IPS-20b (cell line): Measurements from ENCODE around the gene ITGB7.
"Not testable (repeated sequence)": the region's sequence is repeated elsewhere in the genome, so short reads cannot be mapped to it uniquely, and the experiment has no call there.

ENCODE experiments used
- H3K27ac ChIP-seq: one replicate; pipeline ENCODE4 v1.5.1; 2013; ENCODE audit warnings: low read length
- H3K27me3 ChIP-seq: 2 replicates; pipeline ENCODE4 v1.6.1; 2013; ENCODE audit warnings: mild to moderate bottlenecking, low read length, inconsistent platforms; ENCODE audit not compliant: insufficient read depth
- H3K36me3 ChIP-seq: 2 replicates; pipeline ENCODE4 v1.6.1; 2013; ENCODE audit warnings: low read depth, mild to moderate bottlenecking, inconsistent platforms, low read length, moderate library complexity; ENCODE audit not compliant: insufficient read depth
- H3K4me1 ChIP-seq: 2 replicates; pipeline ENCODE4 v1.6.1; 2013; ENCODE audit warnings: mild to moderate bottlenecking, control low read depth, inconsistent platforms, low read length, moderate library complexity; ENCODE audit not compliant: insufficient read depth
- H3K4me3 ChIP-seq: 2 replicates; pipeline ENCODE4 v1.5.1; 2013; ENCODE audit warnings: mild to moderate bottlenecking, low read length, inconsistent platforms
- H3K9ac ChIP-seq: 2 replicates; pipeline ENCODE4 v1.6.1; 2013; ENCODE audit warnings: low read depth, mild to moderate bottlenecking, inconsistent platforms, low read length, moderate library complexity
- H3K9me3 ChIP-seq: 2 replicates; pipeline ENCODE4 v1.6.1; 2013; ENCODE audit warnings: mild to moderate bottlenecking, low read depth, low read length, inconsistent platforms; ENCODE audit not compliant: insufficient read depth

ITGB7 gene

DNA sequence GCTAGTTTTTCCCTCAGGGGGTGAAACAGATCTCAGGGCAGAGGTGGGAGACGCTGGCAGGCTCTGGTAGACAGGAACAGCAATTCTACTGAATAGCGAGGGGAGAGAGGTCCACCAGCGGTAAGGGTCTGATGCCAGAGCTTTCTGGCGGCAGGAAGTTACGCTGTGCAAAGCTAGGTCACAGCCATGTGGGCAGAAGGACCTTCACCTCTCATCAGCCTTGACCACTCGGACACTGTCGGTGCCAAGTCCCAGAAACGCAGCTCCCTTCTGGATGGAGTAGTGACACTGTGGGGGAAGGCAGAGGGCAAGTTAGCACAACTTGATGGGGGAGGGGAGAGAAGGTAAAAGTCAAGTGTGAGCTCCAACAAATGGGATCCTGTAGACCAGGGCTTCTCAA, 36.8 kb downstream of the ITGB7 start:
- H3K9me3 ChIP-seq: no peaks in the 10 kb centered on the region
- H3K36me3 ChIP-seq: no peaks in the 10 kb centered on the region
- no peak overlapping the region for H3K27ac ChIP-seq
- no peaks in the 10 kb centered on the region; the same call in 1 of the 2 replicates for H3K4me1 ChIP-seq
- H3K27me3 ChIP-seq: peaks cover 55% of the 10 kb centered on the region
- no peak overlapping the region for H3K9ac ChIP-seq
- H3K4me3 ChIP-seq: no peak overlapping the region

- H3K27me3 ChIP-seq: peaks cover 51% of the 10 kb centered on the region
- H3K36me3 ChIP-seq: no peaks in the 10 kb centered on the region
- H3K27ac ChIP-seq: no peak overlapping the region
- no peaks in the 10 kb centered on the region for H3K4me1 ChIP-seq
- H3K9ac ChIP-seq: no peak overlapping the region
- no peaks in the 10 kb centered on the region for H3K9me3 ChIP-seq
- H3K4me3 ChIP-seq: no peak overlapping the region
These were observed 37.4 kb downstream of the ITGB7 start for GRCh38 chr12:53169644-53170043.

DNA sequence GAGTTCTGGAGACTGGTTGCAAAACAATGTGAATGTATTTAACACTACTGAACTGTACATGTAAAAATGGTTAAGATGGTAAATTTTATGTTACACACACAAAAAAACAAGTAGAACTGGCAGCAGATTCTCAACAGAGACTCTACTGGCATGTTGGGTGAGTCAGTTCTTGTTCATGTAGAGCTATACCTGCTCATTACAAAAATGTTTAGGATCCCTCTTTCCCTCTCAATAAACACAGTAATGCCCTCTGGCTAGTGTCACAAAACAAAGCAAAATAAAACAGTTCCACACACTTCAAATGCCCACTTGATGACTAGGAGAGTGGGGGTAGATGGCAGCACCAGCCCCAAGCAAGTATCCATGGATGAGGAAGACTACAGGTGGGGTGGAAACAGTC, 40.2 kb downstream of the ITGB7 start:
- Histone ChIP-seq H3K36me3 (no peaks in the 10 kb centered on the region), H3K9me3 (no peaks in the 10 kb centered on the region), H3K27me3 (peaks cover 27% of the 10 kb centered on the region), H3K4me1 (no peaks in the 10 kb centered on the region), H3K27ac (no peak overlapping the region), H3K9ac (no peak overlapping the region), H3K4me3 (no peak overlapping the region)

- H3K27ac ChIP-seq, H3K4me3 ChIP-seq, H3K9me3 ChIP-seq, H3K36me3 ChIP-seq, H3K9ac ChIP-seq, H3K4me1 ChIP-seq: not testable (repeated sequence)
- peaks cover 26% of the 10 kb centered on the region for H3K27me3 ChIP-seq
These were observed 44.0 kb downstream of the ITGB7 start for GRCh38 chr12:53163008-53163407.

DNA sequence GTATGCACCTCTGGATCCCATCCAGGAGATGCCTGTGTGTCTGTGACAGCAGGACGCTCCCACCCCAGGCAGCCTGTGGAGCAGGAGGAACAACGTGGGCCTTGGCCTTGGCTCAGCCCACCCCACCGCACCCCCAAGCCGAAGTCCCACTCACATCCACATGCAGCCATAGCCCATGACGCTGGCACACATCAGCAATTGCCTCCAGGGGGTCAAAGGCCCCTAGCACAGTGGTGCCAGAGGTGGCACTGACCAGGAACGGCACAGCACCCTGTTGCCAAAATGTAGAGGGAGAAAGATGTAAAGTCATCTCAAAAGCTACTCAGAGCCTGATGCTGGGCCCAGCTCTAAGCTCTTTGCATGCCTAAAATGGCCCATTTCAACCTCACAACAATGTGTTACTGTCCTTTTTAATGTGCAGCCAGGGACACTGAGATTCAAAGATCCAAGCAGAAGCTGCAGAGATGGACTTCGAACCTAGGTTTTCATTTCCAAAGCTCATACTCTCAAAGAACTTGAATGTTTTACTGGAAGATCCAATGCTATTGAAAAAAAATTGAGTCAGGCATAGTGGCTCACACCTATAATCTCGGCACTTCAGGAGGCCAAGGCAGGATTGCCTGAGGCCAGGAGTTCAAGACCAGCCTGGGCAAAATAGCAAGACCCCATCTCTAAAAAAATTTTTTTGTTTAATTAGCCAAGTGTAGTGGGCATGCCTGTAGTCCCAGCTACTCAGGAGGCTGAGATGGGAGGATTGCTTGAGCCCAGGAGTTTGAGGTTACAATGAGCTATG, 45.7 kb downstream of the ITGB7 start:
- no peak overlapping the region for H3K27ac ChIP-seq
- peaks cover 26% of the 10 kb centered on the region for H3K27me3 ChIP-seq
- H3K36me3 ChIP-seq: no peaks in the 10 kb centered on the region

GRCh38 chr12:53160673-53161072, 46.4 kb downstream of the ITGB7 start:
- no peak overlapping the region for H3K4me3 ChIP-seq

More for the DNA sequence above, 45.7 kb downstream of the ITGB7 start:
- Histone ChIP-seq H3K9ac (no peak overlapping the region), H3K4me3 (no peak overlapping the region), H3K9me3 (no peaks in the 10 kb centered on the region), H3K4me1 (no peaks in the 10 kb centered on the region)

DNA sequence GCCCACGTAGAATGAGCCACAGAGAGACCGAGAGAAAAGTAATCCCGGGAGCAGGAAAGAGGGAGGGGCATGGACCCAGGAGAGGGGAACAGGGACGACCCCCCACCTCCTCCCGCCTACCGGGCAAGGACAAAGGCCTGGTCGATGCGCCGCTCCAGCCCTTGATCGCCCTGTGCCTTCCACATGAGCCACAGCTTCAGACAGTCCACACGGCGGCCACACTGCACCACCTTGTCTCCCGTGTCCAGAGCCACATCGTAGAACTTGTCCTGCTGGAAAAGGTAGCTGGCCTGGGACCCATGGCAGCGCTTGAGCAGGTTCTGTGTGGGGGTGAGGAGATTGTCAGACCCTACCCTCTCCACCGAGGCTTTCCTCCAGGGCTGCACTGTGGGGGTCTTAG, 47.1 kb downstream of the ITGB7 start:
- H3K9me3 ChIP-seq: no peaks in the 10 kb centered on the region
- H3K4me3 ChIP-seq: no peak overlapping the region
- no peaks in the 10 kb centered on the region for H3K4me1 ChIP-seq
- H3K36me3 ChIP-seq: no peaks in the 10 kb centered on the region
- H3K27ac ChIP-seq: no peak overlapping the region
- peaks cover 26% of the 10 kb centered on the region for H3K27me3 ChIP-seq
- H3K9ac ChIP-seq: no peak overlapping the region

More at GRCh38 chr12:53160673-53161072, 46.4 kb downstream of the ITGB7 start:
- Histone ChIP-seq H3K27me3 (peaks cover 26% of the 10 kb centered on the region), H3K27ac (no peak overlapping the region), H3K4me1 (no peaks in the 10 kb centered on the region), H3K36me3 (no peaks in the 10 kb centered on the region), H3K9me3 (no peaks in the 10 kb centered on the region), H3K9ac (no peak overlapping the region)

DNA sequence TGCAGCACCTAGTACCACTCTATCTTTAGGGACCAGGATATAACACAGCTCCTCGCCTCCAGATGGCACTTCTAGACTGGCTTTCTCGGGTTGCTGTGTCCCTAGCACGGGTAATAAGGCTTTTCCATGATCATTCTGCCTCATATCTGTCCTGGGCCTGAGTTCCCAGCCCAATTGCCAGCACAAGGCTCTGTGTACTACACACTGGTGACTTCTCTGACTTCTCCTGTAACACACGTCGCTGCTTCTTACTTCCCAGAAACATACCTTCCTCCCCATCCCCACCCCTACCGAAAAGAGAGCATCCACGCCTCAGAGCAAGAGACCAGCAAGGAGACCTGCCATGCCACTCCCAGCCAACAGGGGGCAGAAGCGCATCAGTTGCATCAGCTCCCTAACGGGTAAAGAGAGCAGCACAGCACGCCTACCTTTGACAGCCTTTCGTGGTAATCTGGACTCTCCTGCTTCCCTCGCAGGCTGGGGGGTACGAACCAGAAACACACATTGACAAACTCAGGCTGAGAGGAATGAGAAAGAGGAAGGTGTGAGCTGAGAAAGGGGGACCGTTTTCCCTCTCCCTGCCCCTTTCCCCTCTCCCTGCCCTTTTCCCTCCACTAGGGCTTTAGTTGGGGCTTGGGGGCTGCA, 47.7 kb downstream of the ITGB7 start:
- no peaks in the 10 kb centered on the region for H3K4me1 ChIP-seq
- H3K9me3 ChIP-seq: no peaks in the 10 kb centered on the region
- H3K36me3 ChIP-seq: no peaks in the 10 kb centered on the region
- H3K27me3 ChIP-seq: peaks cover 27% of the 10 kb centered on the region
- no peak overlapping the region for H3K27ac ChIP-seq
- H3K9ac ChIP-seq: no peak overlapping the region
- peak overlapping the region; percentile 39; the same call in 1 of the 2 replicates for H3K4me3 ChIP-seq

GRCh38 chr12:53152390-53152789, 54.7 kb downstream of the ITGB7 start:
- Histone ChIP-seq H3K27me3 (peaks cover 22% of the 10 kb centered on the region; the same call in 1 of the 2 replicates), H3K4me3 (no peak overlapping the region), H3K9me3 (no peaks in the 10 kb centered on the region)

DNA sequence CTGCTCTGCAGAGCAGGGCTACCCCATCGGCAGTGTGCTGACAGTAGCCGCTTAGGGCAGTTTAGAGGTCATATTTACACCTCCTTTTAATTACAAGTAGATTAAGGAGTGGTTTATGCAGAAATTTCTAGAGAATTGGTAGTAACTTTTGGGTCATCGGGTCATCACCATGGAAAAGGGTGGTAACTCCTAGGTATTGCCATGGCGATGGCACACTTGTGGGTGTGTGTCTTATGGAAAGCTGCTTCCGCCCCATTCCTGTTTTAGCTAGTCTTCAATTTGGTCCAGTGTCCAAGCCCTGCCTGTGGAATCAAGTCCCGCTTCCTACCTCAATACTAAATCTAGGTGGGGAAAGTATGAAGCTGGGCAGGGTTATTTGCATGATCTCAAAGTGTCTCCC, 56.0 kb downstream of the ITGB7 start:
- Histone ChIP-seq H3K9ac (no peak overlapping the region), H3K9me3 (no peaks in the 10 kb centered on the region), H3K4me1 (no peaks in the 10 kb centered on the region), H3K27me3 (peaks cover 22% of the 10 kb centered on the region; the same call in 1 of the 2 replicates), H3K4me3 (no peak overlapping the region), H3K36me3 (no peaks in the 10 kb centered on the region), H3K27ac (no peak overlapping the region)

More at GRCh38 chr12:53152390-53152789, 54.7 kb downstream of the ITGB7 start:
- Histone ChIP-seq H3K27ac (no peak overlapping the region), H3K9ac (no peak overlapping the region), H3K4me1 (no peaks in the 10 kb centered on the region), H3K36me3 (no peaks in the 10 kb centered on the region)

DNA sequence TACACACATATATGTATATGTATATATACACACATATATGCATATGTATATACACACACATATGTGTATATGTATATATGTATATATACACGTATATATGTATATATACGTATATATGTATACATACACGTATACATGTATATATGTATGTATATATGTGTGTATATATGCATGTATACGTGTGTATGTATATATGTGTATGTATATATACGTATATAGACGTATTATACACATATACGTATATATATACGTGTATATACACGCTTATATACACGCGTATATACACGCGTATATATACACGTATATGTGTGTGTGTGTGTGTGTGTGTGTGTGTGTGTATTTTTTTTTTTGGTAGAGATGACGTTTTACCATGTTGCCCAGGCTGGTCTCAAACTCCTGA, 59.4 kb downstream of the ITGB7 start:
- Histone ChIP-seq H3K4me1 (no peaks in the 10 kb centered on the region), H3K9ac (no peak overlapping the region), H3K27me3 (peaks cover 10% of the 10 kb centered on the region; the same call in 1 of the 2 replicates), H3K36me3 (no peaks in the 10 kb centered on the region), H3K27ac (no peak overlapping the region), H3K4me3 (no peak overlapping the region), H3K9me3 (no peaks in the 10 kb centered on the region)

DNA sequence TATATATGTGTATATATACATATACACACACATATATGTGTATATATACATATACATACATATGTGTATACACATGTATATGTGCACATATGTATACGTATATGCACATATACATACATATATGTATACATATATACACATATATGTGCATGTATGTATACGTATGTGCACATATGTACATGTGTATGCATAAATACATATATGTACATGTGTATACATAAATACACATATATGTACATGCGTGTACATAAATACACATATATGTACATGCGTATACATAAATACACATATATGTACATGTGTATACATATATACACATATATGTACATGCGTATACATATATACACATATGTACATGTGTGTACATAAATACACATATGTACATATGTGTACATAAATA, 59.9 kb downstream of the ITGB7 start:
- H3K4me1 ChIP-seq: no peaks in the 10 kb centered on the region
- no peak overlapping the region for H3K27ac ChIP-seq
- H3K36me3 ChIP-seq: no peaks in the 10 kb centered on the region
- H3K27me3 ChIP-seq: peaks cover 10% of the 10 kb centered on the region; the same call in 1 of the 2 replicates
- no peak overlapping the region for H3K4me3 ChIP-seq
- no peak overlapping the region for H3K9ac ChIP-seq
- no peaks in the 10 kb centered on the region for H3K9me3 ChIP-seq
